Activated CD4-positive, alpha-beta T cell treated with anti-CD3 and anti-CD28 coated beads for 36 hours (primary cell): ENCODE measurements around the gene RHOBTB3. TPM values are rescaled to one million over a fixed set of nuclear protein-coding genes. Genes with fewer than 3 reads are reported as not detected.
"Not testable (repeated sequence)": the region's sequence is repeated elsewhere in the genome, so short reads cannot be mapped to it uniquely, and the experiment has no call there.

Experiments
- ATAC-seq: fragments of 200-7000 bp; cut with Tn5 transposase; one replicate; pipeline ENCODE4 v1.10.0; 2021; ENCODE audit warnings: mild to moderate bottlenecking, moderate library complexity
- CTCF ChIA-PET: fragments of 350-600 bp; sonication (Branson Sonifier 250); formaldehyde crosslinking; loops from one replicate; lab custom pipeline; 2021; ENCODE audit warnings: antibody characterized with exemption; lab: Charles Lee
- POLR2A ChIA-PET: fragments of 350-600 bp; sonication (Branson Sonifier 250); formaldehyde crosslinking; loops from one replicate; lab custom pipeline; 2021; ENCODE audit warnings: antibody characterized with exemption, inconsistent platforms; lab: Charles Lee
- DNase-seq: peaks from one replicate; pipeline ENCODE4 v3.0.0-alpha.2; 2020
- H3K27ac Mint-ChIP-seq: one replicate; pipeline ENCODE4 v1.8.0; 2021; ENCODE audit warnings: mixed read lengths
- H3K27me3 Mint-ChIP-seq: one replicate; pipeline ENCODE4 v1.8.0; 2021; ENCODE audit warnings: mixed read lengths
- H3K36me3 Mint-ChIP-seq: one replicate; pipeline ENCODE4 v1.8.0; 2021; ENCODE audit warnings: low read depth, mixed read lengths
- H3K4me1 Mint-ChIP-seq: one replicate; pipeline ENCODE4 v1.8.0; 2021; ENCODE audit warnings: mixed read lengths
- H3K4me3 Mint-ChIP-seq: one replicate; pipeline ENCODE4 v1.8.0; 2021; ENCODE audit warnings: mild to moderate bottlenecking, moderate library complexity, mixed read lengths
- H3K9me3 Mint-ChIP-seq: one replicate; pipeline ENCODE4 v1.8.0; 2021; ENCODE audit warnings: low read depth, mixed read lengths
- intact Hi-C, 2 experiments: fragments of 100-400 bp; cut with DNase I in 1 of 2; cut with micrococcal nuclease in 1 of 2; formaldehyde crosslinking; loops; one replicate each; pipeline versions ENCODE4 v1.14.2 to v1.15.1; 2022 to 2024; cut with DNase I, micrococcal nuclease
- total RNA-seq, 2 experiments: library from RNA; stranded (reverse); gene quantifications; one replicate each; pipeline ENCODE4 v1.2.3, GENCODE V29; 2021

Gene RHOBTB3
- total RNA-seq, 2 experiments from 2014 or later: 3.3 to 3.5 TPM

GRCh38 chr5:95706196-95706595 is 24.9 kb upstream of the RHOBTB3 start:
- intact Hi-C loops, H3K36me3 Mint-ChIP-seq, DNase-seq, H3K4me1 Mint-ChIP-seq, H3K9me3 Mint-ChIP-seq, H3K4me3 Mint-ChIP-seq, H3K27ac Mint-ChIP-seq, ATAC-seq, H3K27me3 Mint-ChIP-seq, POLR2A ChIA-PET: not testable (repeated sequence)
- CTCF ChIA-PET: interaction anchor here (0.6 kb wide), 1 partner anchor 135 kb away, joined by 3 read pairs; no protein-coding TSS in a partner anchor

GRCh38 chr5:95707055-95707454 is 24.1 kb upstream of the RHOBTB3 start:
- H3K4me1 Mint-ChIP-seq: peaks cover 4% of the 10 kb centered on the region
- no peak for DNase-seq
- no peak for ATAC-seq
- intact Hi-C loops: no loop called here
- H3K9me3 Mint-ChIP-seq: no peaks in the 10 kb centered on the region
- no peaks in the 10 kb centered on the region for H3K36me3 Mint-ChIP-seq
- H3K27me3 Mint-ChIP-seq: peaks cover 1% of the 10 kb centered on the region
- no peak overlapping the region for H3K4me3 Mint-ChIP-seq
- POLR2A ChIA-PET: no interaction called here
- CTCF ChIA-PET: no interaction called here
- no peak overlapping the region for H3K27ac Mint-ChIP-seq

GRCh38 chr5:95707534-95708188 is 23.5 kb upstream of the RHOBTB3 start:
- intact Hi-C loops, H3K4me3 Mint-ChIP-seq, ATAC-seq, H3K9me3 Mint-ChIP-seq, CTCF ChIA-PET, H3K27ac Mint-ChIP-seq, H3K27me3 Mint-ChIP-seq, POLR2A ChIA-PET, H3K36me3 Mint-ChIP-seq, DNase-seq: not testable (repeated sequence)
- H3K4me1 Mint-ChIP-seq: peaks cover 10% of the 10 kb centered on the region

- no peak overlapping the region for H3K4me3 Mint-ChIP-seq
- POLR2A ChIA-PET: no interaction called here
- H3K27ac Mint-ChIP-seq: no peak overlapping the region
- H3K36me3 Mint-ChIP-seq: no peaks in the 10 kb centered on the region
- DNase-seq (no peak), ATAC-seq (no peak)
- intact Hi-C loops: no loop called here
- H3K27me3 Mint-ChIP-seq: peaks cover under 1% of the 10 kb centered on the region
- H3K9me3 Mint-ChIP-seq: no peaks in the 10 kb centered on the region
- CTCF ChIA-PET: no interaction called here
- H3K4me1 Mint-ChIP-seq: peaks cover 14% of the 10 kb centered on the region
Measured at GRCh38 chr5:95708876-95709275, 22.3 kb upstream of the RHOBTB3 start.

GRCh38 chr5:95709967-95710650 is 21.0 kb upstream of the RHOBTB3 start:
- DNase-seq: no peak
- intact Hi-C loops: no loop called here
- peaks cover 4% of the 10 kb centered on the region for H3K27me3 Mint-ChIP-seq
- H3K27ac Mint-ChIP-seq: no peak overlapping the region
- H3K9me3 Mint-ChIP-seq: no peaks in the 10 kb centered on the region
- ChIA-PET CTCF (interaction anchor here (0.6 kb wide), 2 partner anchors 8 to 16 kb away, joined by 3 to 4 read pairs; no protein-coding TSS in a partner anchor), POLR2A (no interaction called here)
- H3K4me3 Mint-ChIP-seq: no peak overlapping the region
- no peak for ATAC-seq
- H3K36me3 Mint-ChIP-seq: no peaks in the 10 kb centered on the region
- H3K4me1 Mint-ChIP-seq: peaks cover 19% of the 10 kb centered on the region

- H3K27me3 Mint-ChIP-seq, H3K27ac Mint-ChIP-seq, H3K9me3 Mint-ChIP-seq, H3K4me3 Mint-ChIP-seq, H3K36me3 Mint-ChIP-seq, intact Hi-C loops, ATAC-seq, POLR2A ChIA-PET, DNase-seq: not testable (repeated sequence)
- peaks cover 21% of the 10 kb centered on the region for H3K4me1 Mint-ChIP-seq
- CTCF ChIA-PET: interaction anchor here (0.6 kb wide), 1 partner anchor 17 kb away, joined by 4 read pairs; no protein-coding TSS in a partner anchor
Measured at GRCh38 chr5:95710651-95711500, 20.3 kb upstream of the RHOBTB3 start.

- no peak overlapping the region for H3K27ac Mint-ChIP-seq
- intact Hi-C loops: loop anchor here in 1 of 2 experiments (1.0 kb wide), 1 partner anchor 49 kb away; no protein-coding TSS in a partner anchor
- H3K9me3 Mint-ChIP-seq: no peaks in the 10 kb centered on the region
- no peaks in the 10 kb centered on the region for H3K36me3 Mint-ChIP-seq
- ChIA-PET POLR2A (interaction anchor here (0.6 kb wide), 2 partner anchors 19 to 132 kb away, joined by 4 to 7 read pairs; no protein-coding TSS in a partner anchor), CTCF (no interaction called here)
- DNase-seq: no peak
- H3K4me3 Mint-ChIP-seq: no peak overlapping the region
- peaks cover 21% of the 10 kb centered on the region for H3K4me1 Mint-ChIP-seq
- H3K27me3 Mint-ChIP-seq: peaks cover 4% of the 10 kb centered on the region
- no peak for ATAC-seq
Measured at GRCh38 chr5:95711501-95712346, 19.4 kb upstream of the RHOBTB3 start.

GRCh38 chr5:95712347-95712958 is 18.7 kb upstream of the RHOBTB3 start:
- no peak overlapping the region for H3K4me3 Mint-ChIP-seq
- H3K4me1 Mint-ChIP-seq: peaks cover 21% of the 10 kb centered on the region
- ChIA-PET POLR2A (interaction anchor here (0.6 kb wide), 2 partner anchors 19 to 131 kb away, joined by 4 to 7 read pairs; no protein-coding TSS in a partner anchor), CTCF (interaction anchor here (0.9 to 1.1 kb wide), 2 partner anchors 14 to 69 kb away, joined by 4 read pairs; no protein-coding TSS in a partner anchor)
- H3K27ac Mint-ChIP-seq: no peak overlapping the region
- peak; percentile 78 for DNase-seq
- no peaks in the 10 kb centered on the region for H3K36me3 Mint-ChIP-seq
- peak; percentile 95 for ATAC-seq
- peaks cover 4% of the 10 kb centered on the region for H3K27me3 Mint-ChIP-seq
- no peaks in the 10 kb centered on the region for H3K9me3 Mint-ChIP-seq
- intact Hi-C loops: loop anchor here in 1 of 2 experiments (1.0 kb wide), 1 partner anchor 48 kb away; no protein-coding TSS in a partner anchor

GRCh38 chr5:95713246-95713645 is 17.9 kb upstream of the RHOBTB3 start:
- H3K4me1 Mint-ChIP-seq: peaks cover 21% of the 10 kb centered on the region
- H3K27me3 Mint-ChIP-seq, intact Hi-C loops, H3K9me3 Mint-ChIP-seq, DNase-seq, H3K4me3 Mint-ChIP-seq, H3K27ac Mint-ChIP-seq, ATAC-seq, POLR2A ChIA-PET, H3K36me3 Mint-ChIP-seq: not testable (repeated sequence)
- CTCF ChIA-PET: interaction anchor here (0.9 to 1.1 kb wide), 2 partner anchors 13 to 68 kb away, joined by 4 read pairs; no protein-coding TSS in a partner anchor
